GM12892 (cell line): ENCODE measurements around the gene PLXNC1.

Source experiments
- POLR2A ChIP-seq: IDR thresholded peaks from 2 replicates; pipeline ENCODE4 v1.6.1; 2011; ENCODE audit warnings: low read depth, low read length, control low read depth
- POLR2AphosphoS5 ChIP-seq: IDR thresholded peaks from 2 replicates; pipeline ENCODE4 v1.6.1; 2011; ENCODE audit warnings: low read depth, low read length, control low read depth
- TAF1 ChIP-seq: IDR thresholded peaks from 2 replicates; pipeline ENCODE4 v1.6.1; 2011; ENCODE audit warnings: low read depth, mild to moderate bottlenecking, control low read depth, low read length, borderline replicate concordance

DNA sequence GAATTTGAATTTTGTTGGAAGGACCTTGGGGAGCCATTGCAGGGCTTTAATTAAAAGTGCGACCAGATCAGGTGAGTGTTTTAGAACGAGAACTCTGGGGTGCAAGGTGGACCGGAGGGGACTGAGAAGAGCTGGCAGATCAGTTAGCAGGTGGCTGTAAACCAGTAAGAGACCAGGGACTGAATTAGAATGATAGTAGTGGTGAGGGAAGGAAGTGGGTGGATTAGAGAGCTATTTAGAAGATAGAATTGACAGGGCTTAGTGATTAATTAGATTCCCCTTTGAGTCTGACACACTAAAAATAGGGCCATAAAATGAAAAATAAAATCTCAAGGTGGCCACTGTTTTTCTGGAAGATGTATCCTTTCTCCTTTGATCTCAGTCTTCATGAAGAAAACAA lies 44.8 kb downstream of the PLXNC1 start:
- TF ChIP-seq POLR2A (no peak), POLR2AphosphoS5 (no peak), TAF1 (no peak)
